Subcutaneous abdominal adipose tissue (tissue), 5 donors: ENCODE measurements around the gene NRXN2.

Experiments used
- H3K27ac ChIP-seq: one replicate; pipeline ENCODE4 v1.7.0; 2013; ENCODE audit warnings: low read depth, mild to moderate bottlenecking, inconsistent platforms, low read length, moderate library complexity
- H3K27me3 ChIP-seq, 5 donors: one replicate each; pipeline ENCODE4 v1.7.0; 2013; ENCODE audit warnings: low read length in 5 of 5, inconsistent platforms in 1 of 5; ENCODE audit not compliant: control insufficient read depth in 5 of 5, insufficient read depth in 4 of 5
- H3K36me3 ChIP-seq, 5 donors: one replicate each; pipeline ENCODE4 v1.7.0; 2013; ENCODE audit warnings: low read length in 5 of 5; ENCODE audit not compliant: control insufficient read depth in 5 of 5, insufficient read depth in 5 of 5
- H3K4me1 ChIP-seq, 5 donors: one replicate each; pipeline ENCODE4 v1.7.0; 2013; ENCODE audit warnings: low read length in 5 of 5, mild to moderate bottlenecking in 3 of 5, moderate library complexity in 1 of 5; ENCODE audit not compliant: control insufficient read depth in 5 of 5, insufficient read depth in 5 of 5
- H3K4me3 ChIP-seq, 5 donors: one replicate each; pipeline ENCODE4 v1.7.0; 2013; ENCODE audit warnings: low read length in 5 of 5, low read depth in 1 of 5
- H3K9ac ChIP-seq, 5 donors: one replicate each; pipeline ENCODE4 v1.7.0; 2013; ENCODE audit warnings: low read length in 5 of 5, mild to moderate bottlenecking in 4 of 5, moderate library complexity in 3 of 5
- H3K9me3 ChIP-seq, 5 donors: one replicate each; pipeline ENCODE4 v1.7.0; 2013; ENCODE audit warnings: low read length in 5 of 5; ENCODE audit not compliant: control insufficient read depth in 5 of 5
- donor health status: healthy.
- donor health status: healthy.
- donor health status: healthy.
- donor health status: healthy.
- donor health status: healthy.

NRXN2 gene

GRCh38 chr11:64723117-64723906, at the start of gene NRXN2:
Gene NRXN2 (minus strand): TSS chr11:64723197. CDS start chr11:64713699, 9,498 bp downstream.
- peak within 1 kb of the TSS in 4 of 5 donors; percentile 40 to 68 (median 59) for H3K4me3 ChIP-seq
- no peaks in the 10 kb centered on the region for H3K9me3 ChIP-seq
- peaks cover 25 to 40% (median 32%) of the 10 kb centered on the region in 5 donors for H3K27me3 ChIP-seq
- H3K4me1 ChIP-seq: peaks cover 0 to 9% (median 5%) of the 10 kb centered on the region in 5 donors
- H3K9ac ChIP-seq: peak within 1 kb of the TSS in 3 of 5 donors; percentile 19 to 60 (median 45)
- no peak within 1 kb of the TSS for H3K27ac ChIP-seq
- H3K36me3 ChIP-seq: peaks cover 0 to 3% (median 0%) of the 10 kb centered on the region in 5 donors

- Histone ChIP-seq H3K36me3 (peaks cover 62 to 95% (median 91%) of the 10 kb centered on the region in 5 donors), H3K27me3 (no peaks in the 10 kb centered on the region)
Observed at GRCh38 chr11:64772303-64773018, 49.5 kb upstream of the NRXN2 start.

GRCh38 chr11:64771861-64772260, 48.9 kb upstream of the NRXN2 start:
- H3K4me3 ChIP-seq: no peak overlapping the region
- no peaks in the 10 kb centered on the region for H3K27me3 ChIP-seq
- peaks cover 62 to 99% (median 97%) of the 10 kb centered on the region in 5 donors for H3K36me3 ChIP-seq
- H3K9ac ChIP-seq: no peak overlapping the region
- H3K9me3 ChIP-seq: no peaks in the 10 kb centered on the region
- H3K27ac ChIP-seq: no peak overlapping the region
- H3K4me1 ChIP-seq: peaks cover 8 to 40% (median 24%) of the 10 kb centered on the region in 5 donors

More at GRCh38 chr11:64772303-64773018, 49.5 kb upstream of the NRXN2 start:
- H3K9ac ChIP-seq: no peak overlapping the region
- no peaks in the 10 kb centered on the region for H3K9me3 ChIP-seq
- no peak overlapping the region for H3K27ac ChIP-seq
- H3K4me3 ChIP-seq: no peak overlapping the region
- peaks cover 9 to 45% (median 30%) of the 10 kb centered on the region in 5 donors for H3K4me1 ChIP-seq

GRCh38 chr11:64770120-64770519, 47.1 kb upstream of the NRXN2 start:
- no peaks in the 10 kb centered on the region for H3K9me3 ChIP-seq
- H3K36me3 ChIP-seq: peaks cover 46 to 98% (median 98%) of the 10 kb centered on the region in 5 donors
- no peak overlapping the region for H3K27ac ChIP-seq

GRCh38 chr11:64769283-64769682, 46.3 kb upstream of the NRXN2 start:
- no peaks in the 10 kb centered on the region for H3K9me3 ChIP-seq
- H3K27ac ChIP-seq: no peak overlapping the region
- H3K9ac ChIP-seq: no peak overlapping the region
- H3K4me1 ChIP-seq: peaks cover 1 to 26% (median 10%) of the 10 kb centered on the region in 5 donors
- peaks cover 41 to 99% (median 98%) of the 10 kb centered on the region in 5 donors for H3K36me3 ChIP-seq
- H3K27me3 ChIP-seq: no peaks in the 10 kb centered on the region
- H3K4me3 ChIP-seq: no peak overlapping the region

More at GRCh38 chr11:64770120-64770519, 47.1 kb upstream of the NRXN2 start:
- H3K27me3 ChIP-seq: no peaks in the 10 kb centered on the region
- no peak overlapping the region for H3K4me3 ChIP-seq
- no peak overlapping the region for H3K9ac ChIP-seq
- peaks cover 1 to 27% (median 10%) of the 10 kb centered on the region in 5 donors for H3K4me1 ChIP-seq

GRCh38 chr11:64768300-64768694, 45.3 kb upstream of the NRXN2 start:
- H3K9me3 ChIP-seq: no peaks in the 10 kb centered on the region
- H3K4me1 ChIP-seq: peaks cover 4 to 30% (median 20%) of the 10 kb centered on the region in 5 donors
- H3K27me3 ChIP-seq: no peaks in the 10 kb centered on the region
- no peak overlapping the region for H3K9ac ChIP-seq
- no peak overlapping the region for H3K27ac ChIP-seq
- no peak overlapping the region for H3K4me3 ChIP-seq
- peaks cover 31 to 99% (median 98%) of the 10 kb centered on the region in 5 donors for H3K36me3 ChIP-seq

- no peaks in the 10 kb centered on the region for H3K9me3 ChIP-seq
- H3K4me1 ChIP-seq: peaks cover 4 to 31% (median 22%) of the 10 kb centered on the region in 5 donors
- H3K36me3 ChIP-seq: peaks cover 28 to 99% (median 97%) of the 10 kb centered on the region in 5 donors
- peak overlapping the region; percentile 16 for H3K27ac ChIP-seq
- no peak overlapping the region for H3K9ac ChIP-seq
- H3K4me3 ChIP-seq: no peak overlapping the region
- no peaks in the 10 kb centered on the region for H3K27me3 ChIP-seq
Observed at GRCh38 chr11:64767344-64768299, 44.6 kb upstream of the NRXN2 start.

- Histone ChIP-seq H3K9ac (no peak overlapping the region), H3K27ac (peak overlapping the region; percentile 16), H3K9me3 (no peaks in the 10 kb centered on the region), H3K27me3 (no peaks in the 10 kb centered on the region), H3K36me3 (peaks cover 26 to 96% (median 93%) of the 10 kb centered on the region in 5 donors), H3K4me1 (peaks cover 4 to 31% (median 25%) of the 10 kb centered on the region in 5 donors), H3K4me3 (no peak overlapping the region)
Observed at GRCh38 chr11:64766881-64767280, 43.9 kb upstream of the NRXN2 start.

GRCh38 chr11:64765851-64766665, 43.1 kb upstream of the NRXN2 start:
- H3K27me3 ChIP-seq: no peaks in the 10 kb centered on the region
- no peaks in the 10 kb centered on the region for H3K9me3 ChIP-seq
- H3K36me3 ChIP-seq: peaks cover 18 to 88% (median 85%) of the 10 kb centered on the region in 5 donors
- no peak overlapping the region for H3K4me3 ChIP-seq
- peaks cover 4 to 37% (median 31%) of the 10 kb centered on the region in 5 donors for H3K4me1 ChIP-seq
- no peak overlapping the region for H3K9ac ChIP-seq
- no peak overlapping the region for H3K27ac ChIP-seq
